ENCODE results near the gene M6PR. TPM values are rescaled to one million over a fixed set of nuclear protein-coding genes. Genes with fewer than 3 reads are reported as not detected.

The M6PR gene
- total RNA-seq, 1 donor from 2014 or later: 103 TPM

DNA sequence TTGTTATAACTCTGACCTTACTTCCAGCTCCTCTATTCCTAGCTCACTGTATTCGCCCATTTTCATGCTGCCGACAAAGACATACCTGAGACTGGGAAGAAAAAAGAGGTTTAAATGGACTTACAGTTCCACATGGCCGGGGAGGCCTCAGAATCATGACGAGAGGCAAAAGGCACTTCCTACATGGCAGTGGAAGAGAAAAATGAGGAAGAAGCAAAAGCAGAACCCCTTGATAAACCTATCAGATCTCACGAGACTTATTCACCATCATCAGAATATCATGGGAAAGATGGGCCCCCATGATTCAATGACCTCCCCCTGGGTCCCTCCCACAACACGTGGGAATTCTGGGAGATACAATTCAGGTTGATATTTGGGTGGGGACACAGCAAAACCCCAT, 49.6 kb downstream of the M6PR start:
- TF ChIP-seq, protein P1, sequence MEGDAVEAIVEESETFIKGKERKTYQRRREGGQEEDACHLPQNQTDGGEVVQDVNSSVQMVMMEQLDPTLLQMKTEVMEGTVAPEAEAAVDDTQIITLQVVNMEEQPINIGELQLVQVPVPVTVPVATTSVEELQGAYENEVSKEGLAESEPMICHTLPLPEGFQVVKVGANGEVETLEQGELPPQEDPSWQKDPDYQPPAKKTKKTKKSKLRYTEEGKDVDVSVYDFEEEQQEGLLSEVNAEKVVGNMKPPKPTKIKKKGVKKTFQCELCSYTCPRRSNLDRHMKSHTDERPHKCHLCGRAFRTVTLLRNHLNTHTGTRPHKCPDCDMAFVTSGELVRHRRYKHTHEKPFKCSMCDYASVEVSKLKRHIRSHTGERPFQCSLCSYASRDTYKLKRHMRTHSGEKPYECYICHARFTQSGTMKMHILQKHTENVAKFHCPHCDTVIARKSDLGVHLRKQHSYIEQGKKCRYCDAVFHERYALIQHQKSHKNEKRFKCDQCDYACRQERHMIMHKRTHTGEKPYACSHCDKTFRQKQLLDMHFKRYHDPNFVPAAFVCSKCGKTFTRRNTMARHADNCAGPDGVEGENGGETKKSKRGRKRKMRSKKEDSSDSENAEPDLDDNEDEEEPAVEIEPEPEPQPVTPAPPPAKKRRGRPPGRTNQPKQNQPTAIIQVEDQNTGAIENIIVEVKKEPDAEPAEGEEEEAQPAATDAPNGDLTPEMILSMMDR (IDR thresholded peaks at IDR 0.05): no peak
- Mint-ChIP-seq H3K4me1 (ENCODE audit: low read depth) (no peaks in the 10 kb centered on the region), H3K9me3 (ENCODE audit: low read depth) (no peaks in the 10 kb centered on the region), H3K27me3 (ENCODE audit: low read depth) (no peaks in the 10 kb centered on the region), H3K36me3 (ENCODE audit: low read depth) (no peaks in the 10 kb centered on the region), H3K4me3 (ENCODE audit: unreplicated experiment) (no peak overlapping the region), H3K27ac (ENCODE audit: unreplicated experiment) (no peak overlapping the region)
- no peak for DNase-seq (ENCODE audit: low spot score)

DNA sequence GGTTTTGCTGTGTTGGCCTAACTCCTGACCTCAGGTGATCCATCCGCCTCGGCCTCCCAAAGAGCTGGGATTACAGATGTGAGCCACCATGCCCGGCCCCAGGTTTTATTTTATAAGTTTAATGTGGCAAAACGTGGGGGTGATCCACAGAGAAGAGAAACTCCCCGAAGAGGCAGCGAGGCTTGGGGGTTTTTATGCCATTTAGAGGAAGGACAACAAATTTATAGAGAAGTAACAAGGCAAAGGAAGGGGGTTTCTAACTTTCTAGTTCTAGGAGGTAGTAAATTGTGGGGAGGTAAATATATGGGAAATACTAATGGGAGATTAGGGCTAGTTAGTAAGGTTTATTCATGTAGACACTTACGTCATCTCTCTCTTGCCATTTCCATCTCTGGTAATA, 52.4 kb downstream of the M6PR start:
- Mint-ChIP-seq H3K36me3 (ENCODE audit: low read depth) (no peaks in the 10 kb centered on the region), H3K27me3 (ENCODE audit: low read depth) (no peaks in the 10 kb centered on the region), H3K4me1 (ENCODE audit: low read depth) (no peaks in the 10 kb centered on the region), H3K4me3 (ENCODE audit: unreplicated experiment) (no peak overlapping the region), H3K27ac (ENCODE audit: unreplicated experiment) (no peak overlapping the region), H3K9me3 (ENCODE audit: low read depth) (no peaks in the 10 kb centered on the region)
- no peak for DNase-seq (ENCODE audit: low spot score)
- TF ChIP-seq, protein P1 (IDR thresholded peaks at IDR 0.05): no peak

DNA sequence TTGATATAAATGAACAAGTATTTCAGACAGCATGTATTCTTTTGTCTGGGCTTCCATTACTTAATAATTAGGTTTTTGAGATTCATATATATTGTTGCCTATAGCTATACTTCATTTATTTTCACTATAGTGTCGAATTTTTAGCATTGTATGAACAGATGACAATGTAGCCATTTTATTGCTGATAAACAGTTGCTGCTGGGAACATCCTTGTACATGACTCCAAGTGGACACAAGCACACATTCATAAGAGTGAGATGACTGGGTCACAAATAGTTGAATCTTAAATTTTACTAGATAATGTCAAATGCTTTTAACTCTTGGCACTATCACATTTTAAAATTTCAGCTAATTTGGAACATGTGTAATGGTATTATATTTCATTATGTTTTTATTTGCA, 54.5 kb downstream of the M6PR start:
- TF ChIP-seq, protein P1 (IDR thresholded peaks at IDR 0.05): no peak
- no peaks in the 10 kb centered on the region for H3K9me3 Mint-ChIP-seq (ENCODE audit: low read depth)
- DNase-seq (ENCODE audit: low spot score): no peak
- no peak overlapping the region for H3K4me3 Mint-ChIP-seq (ENCODE audit: unreplicated experiment)
- H3K4me1 Mint-ChIP-seq (ENCODE audit: low read depth): peaks cover 3% of the 10 kb centered on the region
- no peak overlapping the region for H3K27ac Mint-ChIP-seq (ENCODE audit: unreplicated experiment)
- H3K27me3 Mint-ChIP-seq (ENCODE audit: low read depth): no peaks in the 10 kb centered on the region
- H3K36me3 Mint-ChIP-seq (ENCODE audit: low read depth): no peaks in the 10 kb centered on the region

DNA sequence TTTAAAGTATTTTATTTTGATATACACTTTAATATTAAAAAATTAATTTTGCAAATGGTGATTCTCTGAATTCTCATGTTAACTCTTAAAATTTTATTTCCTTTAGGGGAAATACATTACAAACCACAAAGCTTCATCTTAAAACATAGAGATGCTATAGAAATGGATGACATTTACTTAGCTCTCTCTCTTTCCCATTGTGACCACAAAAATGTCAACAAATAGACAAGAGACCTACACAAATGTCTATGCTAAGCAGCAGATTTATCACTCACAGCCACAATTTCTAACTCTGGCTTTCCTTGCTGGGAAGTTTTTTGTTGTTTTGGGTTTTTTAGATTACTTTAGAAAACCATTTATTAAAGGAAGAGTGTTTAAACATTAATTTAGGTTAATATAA, 55.1 kb downstream of the M6PR start:
- DNase-seq (ENCODE audit: low spot score): no peak
- no peak overlapping the region for H3K27ac Mint-ChIP-seq (ENCODE audit: unreplicated experiment)
- no peaks in the 10 kb centered on the region for H3K36me3 Mint-ChIP-seq (ENCODE audit: low read depth)
- no peaks in the 10 kb centered on the region for H3K9me3 Mint-ChIP-seq (ENCODE audit: low read depth)
- H3K27me3 Mint-ChIP-seq (ENCODE audit: low read depth): no peaks in the 10 kb centered on the region
- TF ChIP-seq, protein P1 (IDR thresholded peaks at IDR 0.05): no peak
- H3K4me3 Mint-ChIP-seq (ENCODE audit: unreplicated experiment): no peak overlapping the region
- peaks cover 3% of the 10 kb centered on the region for H3K4me1 Mint-ChIP-seq (ENCODE audit: low read depth)

DNA sequence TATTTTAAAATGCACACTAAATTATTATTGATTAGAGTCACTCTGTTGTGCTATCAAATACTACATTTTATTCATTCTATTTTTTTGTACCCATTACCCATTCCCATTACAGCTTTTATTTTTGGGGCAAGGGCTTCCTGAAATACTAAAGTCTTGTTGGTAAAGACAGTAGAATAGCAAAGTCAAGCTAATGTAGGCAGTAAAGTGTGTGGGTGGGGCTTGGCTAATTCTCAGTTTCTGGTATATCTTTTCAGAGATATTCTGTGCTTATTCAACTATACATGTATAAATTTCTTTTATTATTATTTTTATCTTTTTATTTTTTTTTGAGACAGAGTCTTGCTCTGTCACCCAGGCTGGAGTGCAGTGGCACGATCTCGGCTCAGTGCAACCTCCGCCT, 57.5 kb downstream of the M6PR start:
- H3K4me1 Mint-ChIP-seq (ENCODE audit: low read depth): peaks cover 3% of the 10 kb centered on the region
- no peak overlapping the region for H3K4me3 Mint-ChIP-seq (ENCODE audit: unreplicated experiment)
- DNase-seq (ENCODE audit: low spot score): no peak
- no peaks in the 10 kb centered on the region for H3K36me3 Mint-ChIP-seq (ENCODE audit: low read depth)
- peaks cover 4% of the 10 kb centered on the region for H3K9me3 Mint-ChIP-seq (ENCODE audit: low read depth)
- no peak overlapping the region for H3K27ac Mint-ChIP-seq (ENCODE audit: unreplicated experiment)
- no peaks in the 10 kb centered on the region for H3K27me3 Mint-ChIP-seq (ENCODE audit: low read depth)
- TF ChIP-seq, protein P1 (IDR thresholded peaks at IDR 0.05): no peak

Other genes starting within 250 kb of the M6PR start
- not detected in 3 replicates for gene A2ML1, start 127.0 kb downstream of the M6PR start, total RNA-seq
- gene PHC1, start 35.1 kb downstream of the M6PR start, total RNA-seq: 33.0 to 36.7 TPM (median 35.8 TPM) in 3 replicates
- 0.17 to 1.5 TPM (median 0.49 TPM) in 3 replicates for gene KLRG1, start 39.9 kb upstream of the M6PR start, total RNA-seq
- gene A2M, start 166.3 kb upstream of the M6PR start, total RNA-seq: 8.5 to 40.8 TPM (median 33.9 TPM) in 3 replicates

Data from chondrocyte (in vitro differentiated cells).